ENCODE results near the gene CLHC1.

The CLHC1 gene

DNA sequence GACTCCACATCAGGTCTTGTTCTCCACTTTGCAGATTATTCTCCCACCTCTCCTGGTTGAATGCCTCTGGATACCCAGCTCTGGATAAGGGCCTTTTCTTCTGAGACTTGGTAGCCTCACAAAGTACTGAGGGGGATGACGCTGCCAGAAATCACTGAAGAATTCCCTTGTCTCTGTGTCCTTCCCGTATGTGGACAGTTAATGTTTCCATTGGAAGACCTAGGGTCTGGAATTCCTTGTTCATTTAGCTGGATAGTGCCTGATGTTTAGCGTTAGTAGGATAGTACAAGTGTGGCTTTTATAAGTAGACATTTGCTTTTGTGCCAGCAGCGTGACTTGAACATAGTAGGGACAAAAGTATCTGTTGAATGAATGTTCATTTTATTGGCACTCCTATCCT, 76.9 kb downstream of the CLHC1 start:
- no peak for DNase-seq (ENCODE audit: low read depth)
- H3K4me3 ChIP-seq (ENCODE audit: low read depth, low read length), result no peak overlapping the region
- TF ChIP-seq, protein P1, sequence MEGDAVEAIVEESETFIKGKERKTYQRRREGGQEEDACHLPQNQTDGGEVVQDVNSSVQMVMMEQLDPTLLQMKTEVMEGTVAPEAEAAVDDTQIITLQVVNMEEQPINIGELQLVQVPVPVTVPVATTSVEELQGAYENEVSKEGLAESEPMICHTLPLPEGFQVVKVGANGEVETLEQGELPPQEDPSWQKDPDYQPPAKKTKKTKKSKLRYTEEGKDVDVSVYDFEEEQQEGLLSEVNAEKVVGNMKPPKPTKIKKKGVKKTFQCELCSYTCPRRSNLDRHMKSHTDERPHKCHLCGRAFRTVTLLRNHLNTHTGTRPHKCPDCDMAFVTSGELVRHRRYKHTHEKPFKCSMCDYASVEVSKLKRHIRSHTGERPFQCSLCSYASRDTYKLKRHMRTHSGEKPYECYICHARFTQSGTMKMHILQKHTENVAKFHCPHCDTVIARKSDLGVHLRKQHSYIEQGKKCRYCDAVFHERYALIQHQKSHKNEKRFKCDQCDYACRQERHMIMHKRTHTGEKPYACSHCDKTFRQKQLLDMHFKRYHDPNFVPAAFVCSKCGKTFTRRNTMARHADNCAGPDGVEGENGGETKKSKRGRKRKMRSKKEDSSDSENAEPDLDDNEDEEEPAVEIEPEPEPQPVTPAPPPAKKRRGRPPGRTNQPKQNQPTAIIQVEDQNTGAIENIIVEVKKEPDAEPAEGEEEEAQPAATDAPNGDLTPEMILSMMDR (conservative IDR thresholded peaks at IDR 0.05; ENCODE audit: low read depth, low read length), result no peak

DNA sequence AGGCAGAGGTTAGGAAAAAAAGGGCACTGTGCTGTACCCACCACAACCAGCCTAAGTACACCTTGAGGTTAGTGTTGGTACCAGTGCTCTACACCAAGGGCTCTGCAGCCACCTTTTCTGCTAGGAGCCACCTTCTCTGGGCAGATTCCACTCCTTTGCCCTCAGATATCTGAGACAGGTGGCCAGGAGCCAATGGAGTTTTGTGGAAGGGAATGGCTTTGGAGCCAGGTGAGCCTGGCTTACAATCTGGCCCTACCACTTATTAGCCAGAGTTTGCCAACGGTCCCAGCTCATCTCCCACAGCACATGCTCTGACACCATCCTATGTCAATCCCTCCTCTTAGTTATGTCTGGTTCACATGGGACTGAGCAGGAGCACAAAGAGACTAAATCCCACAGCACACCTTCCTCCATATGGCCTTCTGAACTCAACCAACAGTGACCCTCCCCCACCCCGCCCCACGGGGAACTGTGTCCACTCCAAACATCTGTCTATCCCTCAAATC, 77.5 kb downstream of the CLHC1 start:
- H3K4me3 ChIP-seq (ENCODE audit: low read depth, low read length), result no peak overlapping the region
- TF ChIP-seq, protein P1 (conservative IDR thresholded peaks at IDR 0.05; ENCODE audit: low read depth, low read length), result no peak
- DNase-seq (ENCODE audit: low read depth), result no peak

DNA sequence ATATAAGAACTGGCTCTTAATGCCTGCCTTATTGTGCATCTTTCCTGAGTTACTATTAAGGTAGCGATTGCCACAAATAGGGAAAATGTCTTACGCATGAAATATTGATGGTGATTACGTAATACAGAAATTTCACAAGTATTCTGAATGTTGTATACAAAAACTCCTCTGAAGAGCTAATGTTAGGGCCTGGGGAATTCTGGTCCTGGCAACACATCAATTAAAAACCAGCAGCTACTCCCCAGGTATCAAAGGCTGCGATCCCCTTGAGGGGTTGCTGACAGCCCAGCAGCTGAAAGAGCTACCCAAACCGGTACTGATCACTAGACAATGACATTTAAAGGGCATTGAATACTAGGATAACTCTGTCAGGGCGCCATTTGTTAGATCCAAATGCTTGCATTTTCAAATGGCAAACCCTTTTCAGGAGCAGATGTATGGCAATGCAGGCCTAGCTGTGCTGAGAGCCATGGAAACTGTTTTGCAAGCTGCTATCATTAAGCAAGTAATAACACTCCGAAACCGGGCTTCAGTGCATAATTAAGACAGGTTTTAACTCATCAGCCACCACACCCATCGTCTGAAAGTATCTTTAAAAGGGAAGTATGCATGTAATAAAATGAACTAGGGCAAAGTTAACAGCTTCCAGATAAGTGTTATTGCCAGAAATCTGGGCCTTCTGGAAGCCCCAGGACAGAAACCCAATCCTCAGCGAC, 78.4 kb downstream of the CLHC1 start:
- H3K4me3 ChIP-seq (ENCODE audit: low read depth, low read length), result no peak overlapping the region
- DNase-seq (ENCODE audit: low read depth), result peak; percentile 87
- TF ChIP-seq, protein P1 (conservative IDR thresholded peaks at IDR 0.05; ENCODE audit: low read depth, low read length), result no peak

DNA sequence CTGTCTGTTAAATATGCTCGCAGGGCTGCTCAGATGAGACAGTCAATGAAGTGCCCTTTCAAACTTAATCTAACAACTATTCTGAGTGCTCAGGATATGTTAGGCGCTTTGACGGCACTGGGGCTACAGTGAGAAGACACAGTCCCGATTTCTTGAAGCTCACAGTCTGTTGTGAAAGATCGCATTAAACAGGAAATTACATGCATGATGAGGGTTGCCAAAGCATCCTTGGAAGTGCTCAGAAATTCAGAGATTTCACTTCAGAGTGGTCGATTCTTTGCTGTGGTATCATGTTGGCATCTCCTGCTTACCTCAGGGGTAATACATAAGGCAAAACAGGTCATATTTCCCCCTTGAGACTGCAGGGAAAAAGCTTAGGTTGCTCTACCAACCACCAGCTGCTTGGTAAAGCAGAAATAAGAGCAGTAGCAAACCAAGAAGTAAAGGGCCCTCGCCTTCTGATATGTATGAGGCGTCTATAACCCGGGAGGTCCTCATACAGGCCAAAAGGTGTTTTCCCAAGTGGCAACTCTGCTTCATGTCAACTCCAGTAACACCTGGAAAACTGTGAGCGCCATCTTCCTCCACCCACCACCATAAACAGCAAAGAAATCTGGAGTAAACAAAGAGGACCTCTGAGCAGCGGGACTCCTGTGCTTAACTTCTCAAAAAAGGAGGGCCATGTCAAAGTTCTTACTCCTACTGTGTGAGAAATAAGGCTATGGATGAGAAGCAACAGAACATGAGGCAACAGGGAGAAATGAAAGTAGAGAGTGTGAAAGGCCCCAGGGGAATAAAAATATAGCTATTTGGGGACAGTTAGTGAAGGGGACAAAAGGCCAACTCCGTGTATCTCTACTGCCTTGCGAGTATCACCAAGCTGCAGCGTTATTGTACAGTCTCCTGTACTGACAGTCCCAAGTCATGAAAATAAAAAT, 79.3 kb downstream of the CLHC1 start:
- peak; percentile 50 for DNase-seq (ENCODE audit: low read depth)
- TF ChIP-seq, protein P1 (conservative IDR thresholded peaks at IDR 0.05; ENCODE audit: low read depth, low read length), result no peak
- no peak overlapping the region for H3K4me3 ChIP-seq (ENCODE audit: low read depth, low read length)

DNA sequence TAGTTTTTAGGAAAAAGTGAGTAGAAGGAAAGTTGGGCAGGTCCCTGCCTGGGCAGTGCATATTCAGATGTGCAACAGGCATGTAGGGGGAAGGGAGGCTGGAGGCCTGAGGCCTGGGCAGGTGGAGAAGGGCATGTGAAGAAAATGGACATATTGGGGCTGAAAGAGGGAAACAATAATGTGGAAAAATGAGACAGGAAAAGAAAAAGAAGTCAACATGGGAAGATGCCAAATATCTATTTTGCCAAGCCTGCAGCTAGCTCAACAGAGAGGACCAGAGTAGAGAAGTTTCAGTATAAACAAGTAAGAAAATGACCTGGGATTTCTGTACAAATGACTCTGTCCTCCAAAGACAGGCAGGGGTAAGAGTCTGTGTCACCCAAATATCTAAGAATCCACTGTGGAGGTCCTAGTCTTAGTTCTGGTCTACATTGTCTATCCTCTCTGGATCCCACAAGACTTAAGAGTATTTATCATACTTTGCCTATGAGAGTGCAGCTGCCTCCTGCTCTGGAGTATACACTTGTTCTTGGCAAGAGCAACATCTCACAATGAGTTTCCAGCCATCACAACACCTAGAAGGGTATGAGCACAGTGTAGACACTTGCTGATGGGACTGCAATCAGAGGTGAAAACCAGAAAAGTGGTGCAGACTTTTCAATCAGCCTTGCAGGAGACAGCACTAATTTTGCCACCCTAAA, 80.2 kb downstream of the CLHC1 start:
- no peak overlapping the region for H3K4me3 ChIP-seq (ENCODE audit: low read depth, low read length)
- DNase-seq (ENCODE audit: low read depth), result peak; percentile 40
- TF ChIP-seq, protein P1 (conservative IDR thresholded peaks at IDR 0.05; ENCODE audit: low read depth, low read length), result no peak

DNA sequence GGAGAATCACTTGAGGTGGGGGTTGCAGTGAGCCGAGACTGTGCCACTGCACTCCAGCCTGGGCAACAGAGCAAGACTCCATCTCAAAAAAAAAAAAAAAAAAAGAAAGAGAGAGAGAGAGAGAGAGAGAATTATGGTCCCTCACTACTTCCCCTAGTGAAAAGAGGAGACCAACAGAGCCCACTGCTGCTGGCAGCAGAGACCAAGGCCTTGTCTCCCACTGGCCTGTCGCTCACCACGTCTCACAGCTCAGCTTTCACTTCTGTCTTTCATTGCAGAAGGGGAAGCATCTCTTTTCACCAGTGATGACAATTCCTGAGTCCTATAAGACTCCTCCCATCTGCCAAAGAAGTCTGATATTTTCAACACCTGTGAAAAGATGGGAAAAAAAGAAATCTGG, 81.3 kb downstream of the CLHC1 start:
- TF ChIP-seq, protein P1 (conservative IDR thresholded peaks at IDR 0.05; ENCODE audit: low read depth, low read length), result no peak
- DNase-seq (ENCODE audit: low read depth), result no peak
- H3K4me3 ChIP-seq (ENCODE audit: low read depth, low read length), result no peak overlapping the region

Data from choroid plexus epithelial cell (primary cell).